Astrocyte (in vitro differentiated cells and primary cell): ENCODE data around the gene CYBC1. TPM values are rescaled to one million over a fixed set of nuclear protein-coding genes. Genes with fewer than 3 reads are reported as not detected.

Experiments used
- DNase-seq: peaks from one replicate; pipeline ENCODE4 v3.0.0-alpha.2; 2010; ENCODE audit warnings: low read depth
- FAIRE-seq: peaks from 2 replicates; lab custom pipeline; 2011; peaks lifted over from hg19 to GRCh38; lab: Jason Lieb, UNC
- H2AFZ ChIP-seq: 2 replicates; pipeline ENCODE4 v1.6.0; 2012; ENCODE audit warnings: low read depth, low read length, inconsistent platforms
- H3K27ac ChIP-seq: 2 replicates; pipeline ENCODE4 v1.5.1; 2011; ENCODE audit warnings: low read depth, low read length, inconsistent platforms
- H3K27me3 ChIP-seq: 2 replicates; pipeline ENCODE4 v1.6.0; 2011; ENCODE audit warnings: low read length, inconsistent platforms; ENCODE audit not compliant: insufficient read depth
- H3K36me3 ChIP-seq: 2 replicates; pipeline ENCODE4 v1.5.1; 2011; ENCODE audit warnings: low read length, inconsistent platforms; ENCODE audit not compliant: insufficient read depth
- H3K4me1 ChIP-seq: 2 replicates; pipeline ENCODE4 v1.5.1; 2011; ENCODE audit warnings: low read length, inconsistent platforms; ENCODE audit not compliant: insufficient read depth
- H3K4me2 ChIP-seq: 2 replicates; pipeline ENCODE4 v1.6.0; 2012; ENCODE audit warnings: low read length, inconsistent platforms
- H3K4me3 ChIP-seq: 2 replicates; pipeline ENCODE4 v1.5.1; 2011; ENCODE audit warnings: low read depth, mild to moderate bottlenecking, low read length, inconsistent platforms; ENCODE audit not compliant: insufficient read depth
- H3K79me2 ChIP-seq: 2 replicates; pipeline ENCODE4 v1.6.0; 2012; ENCODE audit warnings: mild to moderate bottlenecking, low read length, inconsistent platforms; ENCODE audit not compliant: insufficient read depth
- H3K9ac ChIP-seq: 2 replicates; pipeline ENCODE4 v1.6.0; 2012; ENCODE audit warnings: mild to moderate bottlenecking, low read length, inconsistent platforms
- H3K9me3 ChIP-seq: 2 replicates; pipeline ENCODE4 v1.5.1; 2012; ENCODE audit warnings: low read depth, mild to moderate bottlenecking, low read length, inconsistent platforms; ENCODE audit not compliant: insufficient read depth
- H4K20me1 ChIP-seq: 2 replicates; pipeline ENCODE4 v1.6.0; 2012; ENCODE audit warnings: low read length, inconsistent platforms; ENCODE audit not compliant: insufficient read depth
- H3K27ac Mint-ChIP-seq: one replicate; pipeline ENCODE4 v1.8.0; 2021; ENCODE audit warnings: mild to moderate bottlenecking, mixed read lengths; ENCODE audit not compliant: unreplicated experiment
- H3K27me3 Mint-ChIP-seq: one replicate; pipeline ENCODE4 v1.8.0; 2021; ENCODE audit warnings: low read depth, mixed read lengths; ENCODE audit not compliant: unreplicated experiment
- H3K36me3 Mint-ChIP-seq: one replicate; pipeline ENCODE4 v1.8.0; 2021; ENCODE audit warnings: low read depth, mixed read lengths; ENCODE audit not compliant: unreplicated experiment
- H3K4me1 Mint-ChIP-seq: one replicate; pipeline ENCODE4 v1.8.0; 2021; ENCODE audit warnings: low read depth, mixed read lengths; ENCODE audit not compliant: unreplicated experiment
- H3K4me3 Mint-ChIP-seq: one replicate; pipeline ENCODE4 v1.8.0; 2021; ENCODE audit warnings: mild to moderate bottlenecking, moderate library complexity, mixed read lengths; ENCODE audit not compliant: unreplicated experiment
- H3K9me3 Mint-ChIP-seq: one replicate; pipeline ENCODE4 v1.8.0; 2021; ENCODE audit warnings: mild to moderate bottlenecking, mixed read lengths; ENCODE audit not compliant: unreplicated experiment
- EZH2 ChIP-seq: IDR thresholded peaks from 2 replicates; pipeline ENCODE4 v1.6.1; 2012; ENCODE audit warnings: mild to moderate bottlenecking, low read length, inconsistent platforms; ENCODE audit not compliant: insufficient read depth
- total RNA-seq: library from RNA; stranded (reverse); gene quantifications from 2 replicates; pipeline ENCODE4 v1.2.1, GENCODE V29; 2021
- TF ChIP-seq, protein P1 (sequence below): IDR thresholded peaks from 2 replicates; pipeline ENCODE4 v1.5.1; 2011; ENCODE audit warnings: low read depth, mild to moderate bottlenecking, inconsistent platforms, low read length, moderate library complexity; ENCODE audit not compliant: insufficient read depth

The CYBC1 gene
- total RNA-seq, 1 donor from 2014 or later: 67.3 TPM

DNA sequence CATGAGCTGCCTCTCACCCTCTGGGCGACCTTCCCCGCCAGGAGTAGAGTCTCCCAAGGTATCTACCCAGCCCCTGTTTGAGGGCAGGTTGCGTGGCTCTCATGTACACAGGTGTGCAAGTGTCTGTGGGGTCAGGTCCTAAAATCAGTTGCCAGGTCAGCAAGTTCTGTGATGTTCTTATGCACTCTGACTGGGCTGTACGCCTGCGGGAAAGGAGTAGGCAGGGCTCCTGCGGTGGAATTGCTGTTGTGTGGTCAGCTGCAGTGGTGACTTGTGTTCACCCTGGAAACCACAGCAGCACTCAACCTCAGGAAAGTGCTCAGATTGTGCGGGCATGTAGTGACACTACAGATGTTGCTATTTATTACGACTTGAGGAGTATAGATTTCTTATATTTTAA, 27.4 kb upstream of the CYBC1 start:
- Histone ChIP-seq H3K4me2 (no peak overlapping the region), H2AFZ (no peak overlapping the region), H3K27ac (no peak overlapping the region), H4K20me1 (peaks cover 4% of the 10 kb centered on the region), H3K9me3 (no peaks in the 10 kb centered on the region), H3K4me1 (peaks cover 3% of the 10 kb centered on the region), H3K27me3 (no peaks in the 10 kb centered on the region), H3K79me2 (no peaks in the 10 kb centered on the region), H3K9ac (no peak overlapping the region), H3K4me3 (no peak overlapping the region), H3K36me3 (peaks cover 5% of the 10 kb centered on the region)
- peak overlapping the region; percentile 92 for H3K27ac Mint-ChIP-seq
- H3K4me1 Mint-ChIP-seq: peaks cover 12% of the 10 kb centered on the region
- TF ChIP-seq EZH2: no peak
- TF ChIP-seq, protein P1, sequence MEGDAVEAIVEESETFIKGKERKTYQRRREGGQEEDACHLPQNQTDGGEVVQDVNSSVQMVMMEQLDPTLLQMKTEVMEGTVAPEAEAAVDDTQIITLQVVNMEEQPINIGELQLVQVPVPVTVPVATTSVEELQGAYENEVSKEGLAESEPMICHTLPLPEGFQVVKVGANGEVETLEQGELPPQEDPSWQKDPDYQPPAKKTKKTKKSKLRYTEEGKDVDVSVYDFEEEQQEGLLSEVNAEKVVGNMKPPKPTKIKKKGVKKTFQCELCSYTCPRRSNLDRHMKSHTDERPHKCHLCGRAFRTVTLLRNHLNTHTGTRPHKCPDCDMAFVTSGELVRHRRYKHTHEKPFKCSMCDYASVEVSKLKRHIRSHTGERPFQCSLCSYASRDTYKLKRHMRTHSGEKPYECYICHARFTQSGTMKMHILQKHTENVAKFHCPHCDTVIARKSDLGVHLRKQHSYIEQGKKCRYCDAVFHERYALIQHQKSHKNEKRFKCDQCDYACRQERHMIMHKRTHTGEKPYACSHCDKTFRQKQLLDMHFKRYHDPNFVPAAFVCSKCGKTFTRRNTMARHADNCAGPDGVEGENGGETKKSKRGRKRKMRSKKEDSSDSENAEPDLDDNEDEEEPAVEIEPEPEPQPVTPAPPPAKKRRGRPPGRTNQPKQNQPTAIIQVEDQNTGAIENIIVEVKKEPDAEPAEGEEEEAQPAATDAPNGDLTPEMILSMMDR: no peak
- no peaks in the 10 kb centered on the region for H3K9me3 Mint-ChIP-seq
- H3K36me3 Mint-ChIP-seq: peaks cover 5% of the 10 kb centered on the region
- H3K4me3 Mint-ChIP-seq: peak overlapping the region; percentile 1
- FAIRE-seq: no peak
- no peaks in the 10 kb centered on the region for H3K27me3 Mint-ChIP-seq
- DNase-seq: peak; percentile 16

DNA sequence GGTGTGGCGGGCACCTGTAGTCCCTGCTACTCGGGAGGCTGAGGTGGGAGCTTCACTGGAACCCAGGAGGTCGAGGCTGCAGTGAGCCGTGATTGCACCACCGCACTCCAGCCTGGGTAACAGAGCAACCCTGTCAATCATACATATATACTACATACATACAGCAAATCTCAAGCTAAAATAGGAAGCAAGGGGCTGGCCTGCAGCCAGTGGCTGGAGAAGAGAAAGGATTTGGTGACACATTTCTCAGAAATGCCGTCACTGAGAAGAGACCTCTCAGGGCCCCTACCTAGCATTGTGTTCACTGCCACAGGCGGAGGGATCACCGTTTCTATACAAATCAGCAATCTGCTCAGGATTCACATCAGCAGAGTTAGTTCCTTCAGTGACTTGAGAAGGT, 24.9 kb upstream of the CYBC1 start:
- H3K9me3 Mint-ChIP-seq: no peaks in the 10 kb centered on the region
- no peak overlapping the region for H3K4me3 Mint-ChIP-seq
- peak overlapping the region; percentile 53 for H3K27ac Mint-ChIP-seq
- no peaks in the 10 kb centered on the region for H3K79me2 ChIP-seq
- peaks cover 12% of the 10 kb centered on the region for H3K4me1 Mint-ChIP-seq
- H3K4me1 ChIP-seq: peaks cover 3% of the 10 kb centered on the region
- no peak overlapping the region for H3K9ac ChIP-seq
- no peaks in the 10 kb centered on the region for H3K27me3 ChIP-seq
- H3K27me3 Mint-ChIP-seq: no peaks in the 10 kb centered on the region
- no peak for DNase-seq
- no peak overlapping the region for H3K4me3 ChIP-seq
- H4K20me1 ChIP-seq: peaks cover 4% of the 10 kb centered on the region
- H3K27ac ChIP-seq: no peak overlapping the region
- no peaks in the 10 kb centered on the region for H3K9me3 ChIP-seq
- peaks cover 6% of the 10 kb centered on the region for H3K36me3 Mint-ChIP-seq
- H2AFZ ChIP-seq: no peak overlapping the region
- TF ChIP-seq EZH2: no peak
- TF ChIP-seq, protein P1: no peak
- peaks cover 5% of the 10 kb centered on the region for H3K36me3 ChIP-seq
- no peak for FAIRE-seq
- no peak overlapping the region for H3K4me2 ChIP-seq

DNA sequence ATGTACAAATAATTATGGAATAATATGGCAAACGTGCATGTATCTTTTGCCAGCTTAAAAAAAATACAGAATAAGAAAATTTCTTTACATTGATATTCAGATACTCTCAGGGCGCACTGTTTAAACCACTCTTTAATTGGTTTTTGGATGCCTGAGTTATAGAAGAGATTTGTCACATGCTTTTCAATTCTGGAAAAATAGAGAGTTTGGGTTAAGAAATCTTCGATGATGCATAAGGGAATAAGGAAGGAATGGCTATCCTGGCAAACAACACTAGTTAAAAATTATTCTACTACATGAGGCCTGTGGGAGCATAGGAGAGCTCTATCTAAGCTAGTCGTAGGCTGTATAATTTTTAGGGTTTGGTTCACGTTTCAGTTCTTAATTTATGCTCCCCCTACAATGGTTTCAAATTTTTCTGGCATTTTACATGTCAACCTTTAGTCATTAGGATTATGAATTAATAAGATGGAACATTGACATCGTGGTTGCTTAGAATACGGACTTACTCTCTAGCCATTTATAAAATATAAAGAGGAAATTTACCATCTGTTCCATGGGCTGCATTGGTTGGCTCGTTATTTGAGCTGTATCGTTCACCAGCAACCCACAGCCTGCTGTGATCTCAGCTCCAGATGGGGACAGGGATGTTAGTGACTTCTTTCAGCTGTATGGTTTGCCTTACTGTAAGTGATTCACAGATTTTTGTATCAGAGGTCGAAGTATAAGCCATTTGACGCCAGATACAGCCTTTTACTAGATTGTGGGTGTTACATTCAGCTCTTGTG, 23.9 kb upstream of the CYBC1 start:
- Mint-ChIP-seq H3K27me3 (no peaks in the 10 kb centered on the region), H3K4me1 (peaks cover 12% of the 10 kb centered on the region), H3K27ac (no peak overlapping the region), H3K36me3 (peaks cover 10% of the 10 kb centered on the region), H3K9me3 (no peaks in the 10 kb centered on the region), H3K4me3 (no peak overlapping the region)
- no peak for DNase-seq
- no peak for FAIRE-seq
- TF ChIP-seq EZH2: no peak
- TF ChIP-seq, protein P1: no peak
- peaks cover 4% of the 10 kb centered on the region for H4K20me1 ChIP-seq
- H3K4me2 ChIP-seq: no peak overlapping the region
- H3K9ac ChIP-seq: no peak overlapping the region
- H3K36me3 ChIP-seq: peaks cover 10% of the 10 kb centered on the region
- H2AFZ ChIP-seq: no peak overlapping the region
- H3K27me3 ChIP-seq: no peaks in the 10 kb centered on the region
- no peak overlapping the region for H3K27ac ChIP-seq
- H3K9me3 ChIP-seq: no peaks in the 10 kb centered on the region
- H3K79me2 ChIP-seq: no peaks in the 10 kb centered on the region
- H3K4me1 ChIP-seq: peaks cover 3% of the 10 kb centered on the region
- H3K4me3 ChIP-seq: no peak overlapping the region
